GM19452 (cell line): ENCODE data around the gene FLNA.
"Not testable (repeated sequence)": the region's sequence is repeated elsewhere in the genome, so short reads cannot be mapped to it uniquely, and the experiment has no call there.

Experiments used
- ATAC-seq: cut with Tn5 transposase; IDR thresholded peaks from one replicate; pipeline ENCODE4 v1.9.1; 2021; ENCODE audit not compliant: unreplicated experiment

Gene FLNA

GRCh38 chrX:154310616-154311536, 63.6 kb downstream of the FLNA start:
- no peak for ATAC-seq

GRCh38 chrX:154309041-154309775, 65.2 kb downstream of the FLNA start:
- no peak for ATAC-seq

GRCh38 chrX:154308108-154308946, 66.1 kb downstream of the FLNA start:
- no peak for ATAC-seq

GRCh38 chrX:154307202-154307601, 67.2 kb downstream of the FLNA start:
- no peak for ATAC-seq

GRCh38 chrX:154305541-154306205, 68.8 kb downstream of the FLNA start:
- no peak for ATAC-seq

- ATAC-seq, result no peak
Measured at GRCh38 chrX:154304846-154305245, 69.6 kb downstream of the FLNA start.

- no peak for ATAC-seq
Measured at GRCh38 chrX:154303476-154303875, 71.0 kb downstream of the FLNA start.

GRCh38 chrX:154302998-154303397, 71.4 kb downstream of the FLNA start:
- not testable (repeated sequence) for ATAC-seq

GRCh38 chrX:154300816-154301215, 73.6 kb downstream of the FLNA start:
- no peak for ATAC-seq
